Measurements from ENCODE around the gene HGF. TPM values are rescaled to one million over a fixed set of nuclear protein-coding genes. Genes with fewer than 3 reads are reported as not detected.

HGF gene
- total RNA-seq, 1 experiment from 2014 or later, result not detected

GRCh38 chr7:81803267-81803666, 33.4 kb upstream of the HGF start:
- POLR2A ChIA-PET, result no interaction called here
- Mint-ChIP-seq H3K9me3 (ENCODE audit: unreplicated experiment) (no peaks in the 10 kb centered on the region), H3K27ac (ENCODE audit: unreplicated experiment) (no peak overlapping the region), H3K27me3 (ENCODE audit: insufficient read depth, unreplicated experiment) (peaks cover 2% of the 10 kb centered on the region), H3K4me3 (ENCODE audit: unreplicated experiment) (no peak overlapping the region), H3K4me1 (ENCODE audit: low read depth, unreplicated experiment) (no peaks in the 10 kb centered on the region), H3K36me3 (ENCODE audit: insufficient read depth, unreplicated experiment) (no peaks in the 10 kb centered on the region)
- BruUV-seq (replicated peaks), result no TSS peak
- Histone ChIP-seq H3K4me1 (no peaks in the 10 kb centered on the region), H3K9me3 (no peaks in the 10 kb centered on the region), H3K4me3 (ENCODE audit: low read depth, low read length) (no peak overlapping the region), H3K27me3 (replicated peaks; ENCODE audit: control insufficient read depth, insufficient read depth, low read length) (no peaks in the 10 kb centered on the region), H3K36me3 (ENCODE audit: control insufficient read depth, insufficient read depth, low read length) (no peaks in the 10 kb centered on the region)
- CTCF ChIA-PET, result no interaction called here
- no peak for DNase-seq
- TF ChIP-seq CTCF (IDR thresholded peaks at IDR 0.05; ENCODE audit: insufficient read depth in 1 of 2, low read depth in 1 of 2, low read length in 1 of 2, severe bottlenecking in 1 of 2, unreplicated experiment in 1 of 2), result no peak
- intact Hi-C loops (cut with micrococcal nuclease; ENCODE audit: unreplicated experiment), result no loop called here

GRCh38 chr7:81802251-81802650, 32.4 kb upstream of the HGF start:
- H3K36me3 ChIP-seq (ENCODE audit: control insufficient read depth, insufficient read depth, low read length), result no peaks in the 10 kb centered on the region
- no peak for TF ChIP-seq CTCF (IDR thresholded peaks at IDR 0.05; ENCODE audit: insufficient read depth in 1 of 2, low read depth in 1 of 2, low read length in 1 of 2, severe bottlenecking in 1 of 2, unreplicated experiment in 1 of 2)
- ChIA-PET CTCF (no interaction called here), POLR2A (no interaction called here)
- H3K4me1 ChIP-seq, result no peaks in the 10 kb centered on the region
- no peaks in the 10 kb centered on the region for H3K27me3 ChIP-seq (replicated peaks; ENCODE audit: control insufficient read depth, insufficient read depth, low read length)
- H3K27me3 Mint-ChIP-seq (ENCODE audit: insufficient read depth, unreplicated experiment), result peaks cover 2% of the 10 kb centered on the region
- BruUV-seq (replicated peaks), result no TSS peak
- no peak overlapping the region for H3K27ac Mint-ChIP-seq (ENCODE audit: unreplicated experiment)
- no peak for DNase-seq
- no peaks in the 10 kb centered on the region for H3K4me1 Mint-ChIP-seq (ENCODE audit: low read depth, unreplicated experiment)
- H3K4me3 Mint-ChIP-seq (ENCODE audit: unreplicated experiment), result no peak overlapping the region
- no peaks in the 10 kb centered on the region for H3K9me3 Mint-ChIP-seq (ENCODE audit: unreplicated experiment)
- H3K36me3 Mint-ChIP-seq (ENCODE audit: insufficient read depth, unreplicated experiment), result no peaks in the 10 kb centered on the region
- intact Hi-C loops (cut with micrococcal nuclease; ENCODE audit: unreplicated experiment), result no loop called here
- no peaks in the 10 kb centered on the region for H3K9me3 ChIP-seq
- H3K4me3 ChIP-seq (ENCODE audit: low read depth, low read length), result no peak overlapping the region

GRCh38 chr7:81801532-81801931, 31.7 kb upstream of the HGF start:
- H3K36me3 ChIP-seq (ENCODE audit: control insufficient read depth, insufficient read depth, low read length), result no peaks in the 10 kb centered on the region
- no peak overlapping the region for H3K4me3 Mint-ChIP-seq (ENCODE audit: unreplicated experiment)
- ChIA-PET POLR2A (no interaction called here), CTCF (no interaction called here)
- intact Hi-C loops (cut with micrococcal nuclease; ENCODE audit: unreplicated experiment), result no loop called here
- H3K4me1 Mint-ChIP-seq (ENCODE audit: low read depth, unreplicated experiment), result no peaks in the 10 kb centered on the region
- H3K9me3 ChIP-seq, result no peaks in the 10 kb centered on the region
- peaks cover 5% of the 10 kb centered on the region for H3K27me3 Mint-ChIP-seq (ENCODE audit: insufficient read depth, unreplicated experiment)
- no peak for DNase-seq
- H3K4me1 ChIP-seq, result no peaks in the 10 kb centered on the region
- H3K4me3 ChIP-seq (ENCODE audit: low read depth, low read length), result no peak overlapping the region
- H3K36me3 Mint-ChIP-seq (ENCODE audit: insufficient read depth, unreplicated experiment), result no peaks in the 10 kb centered on the region
- H3K27ac Mint-ChIP-seq (ENCODE audit: unreplicated experiment), result no peak overlapping the region
- no peaks in the 10 kb centered on the region for H3K27me3 ChIP-seq (replicated peaks; ENCODE audit: control insufficient read depth, insufficient read depth, low read length)
- H3K9me3 Mint-ChIP-seq (ENCODE audit: unreplicated experiment), result no peaks in the 10 kb centered on the region
- no peak for TF ChIP-seq CTCF (IDR thresholded peaks at IDR 0.05; ENCODE audit: insufficient read depth in 1 of 2, low read depth in 1 of 2, low read length in 1 of 2, severe bottlenecking in 1 of 2, unreplicated experiment in 1 of 2)
- no TSS peak for BruUV-seq (replicated peaks)

All from Caco-2 (cell line).